AG10803 (cell line): ENCODE results near the gene CCDC174.

ENCODE experiments used
- DNase-seq: peaks from one replicate; pipeline ENCODE4 v3.0.0; 2010; ENCODE audit warnings: low read depth
- H3K4me3 ChIP-seq: 2 replicates; pipeline ENCODE4 v1.5.1; 2011; ENCODE audit warnings: mild to moderate bottlenecking, low read length, control low read depth
- CTCF ChIP-seq: conservative IDR thresholded peaks from 2 replicates; pipeline ENCODE4 v1.5.1; 2011; ENCODE audit warnings: mild to moderate bottlenecking, low read length, control low read depth, inconsistent platforms

Gene CCDC174

GRCh38 chr3:14651440-14652251 lies at the start of gene CCDC174:
CCDC174 (plus strand) TSS chr3:14651762; CDS start chr3:14651837, 75 bp downstream.
- DNase-seq: peak; percentile 100
- peak within 1 kb of the TSS; percentile 97 for H3K4me3 ChIP-seq
- no peak for TF ChIP-seq CTCF

DNA sequence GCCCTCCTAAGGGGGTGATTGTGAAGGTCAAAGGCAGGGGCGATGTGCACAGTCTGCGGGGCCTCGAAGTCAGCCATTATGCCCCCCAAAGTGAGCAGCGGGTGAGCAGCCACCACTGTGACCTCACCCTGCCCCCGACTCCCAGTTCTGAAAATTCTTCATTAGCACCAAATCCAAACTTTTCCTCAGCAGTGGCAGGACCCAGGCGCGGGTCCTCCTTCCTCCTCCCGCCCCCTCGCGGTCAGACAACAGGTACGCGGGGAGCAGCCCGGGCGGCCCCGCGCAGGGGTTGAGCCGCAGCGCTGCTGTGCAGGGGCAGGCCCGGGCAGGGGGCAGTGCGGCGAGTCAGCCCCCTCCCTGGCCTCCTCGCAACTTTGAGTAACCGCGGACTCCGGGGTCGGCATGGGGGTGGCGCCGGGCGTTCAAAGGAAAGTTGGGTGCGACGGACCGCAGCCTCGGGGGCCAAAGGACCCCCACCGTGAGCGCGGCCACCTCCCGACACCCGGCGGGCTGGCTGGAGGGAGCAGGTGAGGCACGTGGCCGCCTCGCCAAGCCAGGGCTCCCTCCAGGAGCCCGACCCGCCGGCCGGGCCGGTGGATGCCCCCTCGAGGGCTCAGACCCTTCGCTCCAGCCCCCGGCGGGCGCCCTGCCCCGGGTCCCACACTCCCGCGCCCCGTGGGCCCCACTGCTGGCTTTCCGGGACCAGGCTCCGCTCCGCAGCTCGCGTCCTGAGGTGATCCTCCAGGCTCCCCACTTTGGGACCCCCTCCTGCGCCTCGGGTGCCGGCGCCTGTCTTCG lies 49.4 kb upstream of the CCDC174 start:
- no peak overlapping the region; the same call in 1 of the 2 replicates for H3K4me3 ChIP-seq
- no peak for DNase-seq
- no peak for TF ChIP-seq CTCF

GRCh38 chr3:14602804-14603644 lies 48.5 kb upstream of the CCDC174 start:
- DNase-seq: no peak
- no peak for TF ChIP-seq CTCF
- H3K4me3 ChIP-seq: no peak overlapping the region; the same call in 1 of the 2 replicates

DNA sequence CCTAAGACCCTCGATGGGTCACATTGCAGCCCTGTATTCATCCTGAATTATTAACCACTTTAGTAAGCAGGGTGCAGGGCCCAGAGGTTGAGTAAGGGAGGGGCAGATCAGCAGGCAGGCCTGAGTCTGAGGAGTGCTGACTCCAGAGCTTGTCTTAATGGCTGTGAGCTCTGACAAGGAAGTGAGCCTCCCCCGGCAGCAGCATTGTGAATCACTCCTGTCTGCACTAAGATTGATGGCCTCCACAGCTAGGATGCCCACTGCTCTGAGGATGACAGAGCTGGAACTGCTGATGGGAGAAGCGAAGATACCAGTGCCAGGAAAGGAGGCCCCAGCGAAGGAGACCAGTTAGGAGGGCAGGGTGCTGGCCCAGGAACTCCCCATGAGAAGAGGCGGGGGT lies 46.5 kb upstream of the CCDC174 start:
- TF ChIP-seq CTCF: no peak
- H3K4me3 ChIP-seq: no peak overlapping the region
- no peak for DNase-seq

GRCh38 chr3:14605744-14606143 lies 45.8 kb upstream of the CCDC174 start:
- no peak overlapping the region for H3K4me3 ChIP-seq
- no peak for TF ChIP-seq CTCF
- no peak for DNase-seq

- TF ChIP-seq CTCF: no peak
- no peak for DNase-seq
These were observed 44.8 kb upstream of the CCDC174 start for GRCh38 chr3:14606669-14607339.

More at GRCh38 chr3:14606669-14607339, 44.8 kb upstream of the CCDC174 start:
- no peak overlapping the region for H3K4me3 ChIP-seq
